H1 (cell line): ENCODE measurements around the gene WASHC4. TPM values are rescaled to one million over a fixed set of nuclear protein-coding genes. Genes with fewer than 3 reads are reported as not detected.
A peak's percentile ranks its signal among the peaks of the same experiment; 100 is the strongest.

ENCODE experiments used
- CTCF ChIA-PET: fragments of 300-600 bp; sonication (Branson Sonifier 250); formaldehyde crosslinking; loops from one replicate; lab custom pipeline; 2021; ENCODE audit not compliant: partially characterized antibody; lab: Charles Lee
- POLR2A ChIA-PET: fragments of 300-600 bp; sonication (Branson Sonifier 250); formaldehyde crosslinking; loops from one replicate; lab custom pipeline; 2021; ENCODE audit warnings: inconsistent platforms; ENCODE audit not compliant: partially characterized antibody; lab: Charles Lee
- DNase-seq, 2 experiments: peaks; one replicate each; pipeline versions ENCODE4 v3.0.0 to v3.0.0-alpha.2; 2010 to 2022; ENCODE audit warnings: low spot score in 2 of 2, low read depth in 1 of 2, mixed read lengths in 1 of 2
- FAIRE-seq: peaks from 2 replicates; lab custom pipeline; 2011; peaks lifted over from hg19 to GRCh38; lab: Jason Lieb, UNC
- H2AFZ ChIP-seq: 2 replicates; pipeline ENCODE4 v1.8.1; 2012; ENCODE audit warnings: low read length, inconsistent platforms
- H2AK5ac ChIP-seq: 2 replicates; pipeline ENCODE4 v1.6.1; 2013; ENCODE audit warnings: low read depth, low read length
- H2BK120ac ChIP-seq: replicated peaks from 2 replicates; pipeline ENCODE3; 2013; ENCODE audit warnings: low read depth, low read length, inconsistent platforms
- H2BK12ac ChIP-seq: 2 replicates; pipeline ENCODE4 v1.6.1; 2013; ENCODE audit warnings: low read depth, low read length
- H2BK15ac ChIP-seq: 2 replicates; pipeline ENCODE4 v1.6.1; 2013; ENCODE audit warnings: low read length
- H2BK20ac ChIP-seq: 2 replicates; pipeline ENCODE4 v1.6.1; 2013; ENCODE audit warnings: low read length
- H2BK5ac ChIP-seq: 2 replicates; pipeline ENCODE4 v1.6.1; 2013; ENCODE audit warnings: low read depth, low read length
- H3K14ac ChIP-seq: 2 replicates; pipeline ENCODE4 v1.6.1; 2013; ENCODE audit warnings: inconsistent platforms; ENCODE audit not compliant: insufficient read length
- H3K18ac ChIP-seq: 2 replicates; pipeline ENCODE4 v1.6.1; 2013; ENCODE audit warnings: low read length; ENCODE audit errors: extremely low read depth
- H3K23ac ChIP-seq: 2 replicates; pipeline ENCODE4 v1.6.1; 2013; ENCODE audit warnings: inconsistent platforms; ENCODE audit not compliant: insufficient read length
- H3K23me2 ChIP-seq: 2 replicates; pipeline ENCODE4 v1.6.1; 2013; ENCODE audit warnings: low read depth, low read length
- H3K27ac ChIP-seq: 2 replicates; pipeline ENCODE4 v1.6.1; 2011; ENCODE audit warnings: low read depth, low read length, inconsistent platforms
- H3K27me3 ChIP-seq, 4 experiments: replicated peaks in 1 of 4; 1 replicate in 1 of 4; 2 replicates in 3 of 4; pipeline versions ENCODE4 v1.6.1 to v1.8.1; 2011 to 2013; ENCODE audit warnings: low read length in 3 of 4, mild to moderate bottlenecking in 3 of 4, inconsistent platforms in 2 of 4, mixed read lengths in 2 of 4, moderate library complexity in 1 of 4; ENCODE audit not compliant: control insufficient read depth in 3 of 4, insufficient read depth in 3 of 4; ENCODE audit errors: extremely low read depth in 1 of 4
- H3K36me3 ChIP-seq, 4 experiments: 2 replicates each; pipeline versions ENCODE4 v1.6.1 to v1.8.1; 2011 to 2013; ENCODE audit warnings: mild to moderate bottlenecking in 4 of 4, low read length in 3 of 4, moderate library complexity in 2 of 4, control low read depth in 1 of 4, inconsistent platforms in 1 of 4; ENCODE audit not compliant: insufficient read depth in 4 of 4, control insufficient read depth in 2 of 4
- H3K4ac ChIP-seq: replicated peaks from 2 replicates; pipeline ENCODE3; 2013; ENCODE audit warnings: low read length, low read depth, mixed read lengths, inconsistent platforms; ENCODE audit not compliant: insufficient read length
- H3K4me1 ChIP-seq, 4 experiments: replicated peaks in 1 of 4; 1 replicate in 1 of 4; 2 replicates in 3 of 4; pipeline versions ENCODE4 v1.6.1 to v1.8.1; 2011 to 2013; ENCODE audit warnings: low read length in 3 of 4, inconsistent platforms in 2 of 4, mixed read lengths in 1 of 4; ENCODE audit not compliant: insufficient read depth in 4 of 4, control insufficient read depth in 3 of 4
- H3K4me2 ChIP-seq, 2 experiments: 2 replicates each; pipeline versions ENCODE4 v1.6.1 to v1.8.1; 2011 to 2013; ENCODE audit warnings: low read depth in 2 of 2, low read length in 2 of 2, control low read depth in 1 of 2, inconsistent platforms in 1 of 2, mild to moderate bottlenecking in 1 of 2; ENCODE audit not compliant: insufficient read depth in 1 of 2
- H3K4me3 ChIP-seq, 4 experiments: fragments of 200-600, 300-600 bp in 1 of 4; sonication (generic), shearing (Covaris generic), sonication (Bioruptor Twin) in 1 of 4; 2 replicates each; pipeline versions ENCODE4 v1.5.1 to v1.8.1; 2011 to 2016; ENCODE audit warnings: low read length in 4 of 4, low read depth in 3 of 4, control low read depth in 2 of 4, inconsistent platforms in 2 of 4, mild to moderate bottlenecking in 2 of 4, mixed read lengths in 1 of 4, moderate library complexity in 1 of 4; ENCODE audit not compliant: insufficient read depth in 2 of 4; ENCODE audit errors: extremely low read depth in 1 of 4
- H3K56ac ChIP-seq: replicated peaks from 2 replicates; pipeline ENCODE3; 2013; ENCODE audit warnings: low read depth, mild to moderate bottlenecking, mixed read lengths, low read length, inconsistent platforms; ENCODE audit not compliant: insufficient read length
- H3K79me1 ChIP-seq: 2 replicates; pipeline ENCODE4 v1.6.1; 2013; ENCODE audit warnings: low read depth, low read length, control low read depth
- H3K79me2 ChIP-seq, 2 experiments: 2 replicates each; pipeline versions ENCODE4 v1.6.1 to v1.8.1; 2012 to 2013; ENCODE audit warnings: low read length in 2 of 2, mild to moderate bottlenecking in 2 of 2, inconsistent platforms in 1 of 2; ENCODE audit not compliant: insufficient read depth in 2 of 2, control insufficient read depth in 1 of 2
- H3K9ac ChIP-seq, 4 experiments: replicated peaks in 1 of 4; 1 replicate in 1 of 4; 2 replicates in 3 of 4; pipeline versions ENCODE4 v1.6.1 to v1.8.1; 2011 to 2013; ENCODE audit warnings: low read depth in 3 of 4, low read length in 3 of 4, control low read depth in 2 of 4, mild to moderate bottlenecking in 2 of 4, moderate library complexity in 2 of 4, inconsistent platforms in 1 of 4; ENCODE audit errors: extremely low read depth in 1 of 4
- H3K9me3 ChIP-seq, 2 experiments: 2 replicates each; pipeline versions ENCODE4 v1.6.1 to v1.8.1; 2012 to 2013; ENCODE audit warnings: mild to moderate bottlenecking in 2 of 2, moderate library complexity in 2 of 2, control low read depth in 1 of 2, inconsistent platforms in 1 of 2, low read depth in 1 of 2, low read length in 1 of 2, mixed read lengths in 1 of 2; ENCODE audit not compliant: insufficient read depth in 2 of 2
- H4K20me1 ChIP-seq, 2 experiments: replicated peaks in 1 of 2; 2 replicates each; pipeline versions ENCODE3 to v1.8.1; 2011 to 2013; ENCODE audit warnings: inconsistent platforms in 2 of 2, low read length in 2 of 2, mild to moderate bottlenecking in 1 of 2; ENCODE audit not compliant: insufficient read depth in 2 of 2, control insufficient read depth in 1 of 2
- H4K5ac ChIP-seq: 2 replicates; pipeline ENCODE4 v1.6.1; 2013; ENCODE audit warnings: low read length, low read depth, mixed read lengths, inconsistent platforms; ENCODE audit not compliant: insufficient read length
- H4K8ac ChIP-seq: 2 replicates; pipeline ENCODE4 v1.8.0; 2013; ENCODE audit warnings: mild to moderate bottlenecking, moderate library complexity, low read length, inconsistent platforms; ENCODE audit not compliant: insufficient read depth; ENCODE audit errors: extremely low read depth
- H4K91ac ChIP-seq: replicated peaks from 2 replicates; pipeline ENCODE3; 2013; ENCODE audit warnings: low read length, mixed read lengths, inconsistent platforms; ENCODE audit not compliant: insufficient read length
- CEBPB ChIP-seq: IDR thresholded peaks from 2 replicates; pipeline ENCODE4 v1.6.1; 2012; ENCODE audit warnings: low read depth, low read length
- CREB1 ChIP-seq: IDR thresholded peaks from 2 replicates; pipeline ENCODE4 v1.6.1; 2012; ENCODE audit warnings: inconsistent platforms
- E2F6 ChIP-seq: IDR thresholded peaks from 2 replicates; pipeline ENCODE4 v1.6.1; 2012; ENCODE audit warnings: inconsistent platforms
- KDM1A ChIP-seq: fragments of 200-600, 300-600 bp; sonication (generic); IDR thresholded peaks from 2 replicates; pipeline ENCODE4 v1.7.1; 2016; ENCODE audit warnings: mild to moderate bottlenecking, low read length, borderline replicate concordance
- KDM5A ChIP-seq: fragments of 200-600 bp; IDR thresholded peaks from 2 replicates; pipeline ENCODE4 v1.7.1; 2012; ENCODE audit warnings: mild to moderate bottlenecking, low read length, inconsistent platforms, mixed read lengths
- RAD21 ChIP-seq, 2 experiments: IDR thresholded peaks in 1 of 2; conservative IDR thresholded peaks in 1 of 2; 2 replicates each; pipeline ENCODE4 v1.6.1; 2011; ENCODE audit warnings: low read depth in 2 of 2, low read length in 2 of 2, improper control_type of control experiment in 1 of 2, inconsistent platforms in 1 of 2, mild to moderate bottlenecking in 1 of 2, moderate library complexity in 1 of 2
- TAF1 ChIP-seq: IDR thresholded peaks from 2 replicates; pipeline ENCODE4 v1.6.1; 2011; ENCODE audit warnings: mild to moderate bottlenecking, low read depth, low read length
- TBP ChIP-seq: IDR thresholded peaks from 2 replicates; pipeline ENCODE4 v1.6.1; 2011; ENCODE audit warnings: low read depth, low read length, improper control_type of control experiment
- WGBS, 2 experiments: shearing (Covaris generic) in 1 of 2; methylation state at CpG; one replicate each; pipeline versions ENCODE4 v1.1.6 to v1.1.7; 2013 to 2015; ENCODE audit warnings: low lambda C conversion rate in 2 of 2, mixed read lengths in 2 of 2, inconsistent platforms in 1 of 2, low coverage in 1 of 2, missing lambda C conversion rate in 1 of 2; ENCODE audit not compliant: insufficient replicate concordance in 2 of 2, insufficient coverage in 1 of 2, insufficient read length in 1 of 2; ENCODE audit errors: extremely low coverage in 1 of 2, missing lambda C conversion rate in 1 of 2; 5-methylcytosine and 5-hydroxymethylcytosine counted together
- polyA plus RNA-seq, 7 experiments: library from polyadenylated mRNA; depleted of rRNA in 3 of 7; stranded (reverse) in 5 of 7; unstranded in 2 of 7; fragments of >200 nt in 5 of 7; fragments of 200-250 nt in 2 of 7; gene quantifications; 1 replicate in 5 of 7; 2 replicates in 1 of 7; 4 replicates in 1 of 7; pipeline versions ENCODE4 v1.2.1 to v1.2.3, GENCODE V29; 2011 to 2013; ENCODE audit warnings: missing spikeins in 2 of 7, mixed read lengths in 2 of 7
- total RNA-seq: library from RNA; stranded (reverse); fragmentation: NEBNext Ultra II Directional; extraction: Animal tissue kit (Norgen Biotek cat#: 25700); gene quantifications from 2 replicates; pipeline ENCODE4 v1.2.1, GENCODE V29; 2021
- TF ChIP-seq, protein P1 (sequence below): IDR thresholded peaks from 2 replicates; pipeline ENCODE4 v1.6.1; 2012; ENCODE audit warnings: inconsistent platforms

WASHC4 gene
- total and polyA plus RNA-seq, 2 of the 8 experiments (the other 6 are each of a cell fraction or from before 2014, with no cell fraction given): 13.0 to 38.5 TPM

GRCh38 chr12:105084251-105085250, 23.0 kb upstream of the WASHC4 start, which contains the start of gene ALDH1L2:
Gene ALDH1L2, minus strand, starts transcription at chr12:105084458. Its CDS starts 22 bp downstream, at chr12:105084436.
- Histone ChIP-seq H4K8ac (peak within 1 kb of the TSS; percentile 22; the same call in 1 of the 2 replicates), H2BK12ac (peak within 1 kb of the TSS; percentile 94), H4K5ac (no peak within 1 kb of the TSS), H2BK5ac (no peak within 1 kb of the TSS), H3K23ac (no peak within 1 kb of the TSS), H2BK15ac (peak within 1 kb of the TSS; percentile 47; the same call in 1 of the 2 replicates), H2BK120ac (no peak within 1 kb of the TSS), H3K27ac (no peak within 1 kb of the TSS), H3K4me1 (peaks cover 4 to 9% (median 5%) of the 10 kb centered on the region in 4 experiments; a peak in 6 of 7 replicates), H4K20me1 (no peaks in the 10 kb centered on the region), H3K56ac (no peak within 1 kb of the TSS), H3K23me2 (peaks cover 11% of the 10 kb centered on the region), H3K27me3 (peaks cover 0 to 4% (median 2%) of the 10 kb centered on the region in 4 experiments; a peak in 3 of 7 replicates), H2BK20ac (no peak within 1 kb of the TSS), H3K36me3 (no peaks in the 10 kb centered on the region), H3K18ac (peak within 1 kb of the TSS; percentile 81), H3K4ac (no peak within 1 kb of the TSS), H3K4me2 (peak within 1 kb of the TSS; percentile 86 to 100), H3K79me2 (no peaks in the 10 kb centered on the region), H2AK5ac (no peak within 1 kb of the TSS), H4K91ac (peak within 1 kb of the TSS; percentile 31), H3K4me3 (peak within 1 kb of the TSS; percentile 51 to 73 (median 63)), H3K79me1 (no peaks in the 10 kb centered on the region), H3K14ac (no peak within 1 kb of the TSS), H3K9ac (peak within 1 kb of the TSS; percentile 25 to 62 (median 48); a peak in 5 of 7 replicates), H2AFZ (peak within 1 kb of the TSS; percentile 94), H3K9me3 (no peaks in the 10 kb centered on the region)
- ChIA-PET CTCF (interaction anchor here (1.0 to 2.7 kb wide), 4 partner anchors 14 to 38 kb away, joined by 3 to 8 read pairs (median 4); no protein-coding TSS in a partner anchor), POLR2A (interaction anchor here (0.9 to 2.0 kb wide), 6 partner anchors 8 to 294 kb away, joined by 3 to 18 read pairs (median 6); partner anchors contain the start of gene WASHC4)
- peak; percentile 73 to 99 for DNase-seq
- WGBS, 2 experiments: 34% methylated on average over 55 of the region's 75 CpGs; no CpG with 5 or more reads in 1 of the 2 experiments
- no peak for FAIRE-seq
- TF ChIP-seq KDM5A (no peak), TAF1 (peak; percentile 87), KDM1A (no peak), RAD21 (IDR thresholded peaks at IDR 0.05 in 1 of 2, conservative IDR thresholded peaks at IDR 0.05 in 1 of 2; ENCODE audit: low read depth in 2 of 2, low read length in 2 of 2) (peak in 1 of 2 experiments; percentile 4; a peak in 1 of 4 replicates), CREB1 (peak; percentile 30; the same call in 1 of the 2 replicates), TBP (peak; percentile 70), CEBPB (no peak), E2F6 (peak; percentile 85)
- TF ChIP-seq, protein P1, sequence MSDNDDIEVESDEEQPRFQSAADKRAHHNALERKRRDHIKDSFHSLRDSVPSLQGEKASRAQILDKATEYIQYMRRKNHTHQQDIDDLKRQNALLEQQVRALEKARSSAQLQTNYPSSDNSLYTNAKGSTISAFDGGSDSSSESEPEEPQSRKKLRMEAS: peak; percentile 88
